Measurements from ENCODE around the gene ASTN2. TPM values are rescaled to one million over a fixed set of nuclear protein-coding genes. Genes with fewer than 3 reads are reported as not detected.

ASTN2 gene
- polyA plus RNA-seq, 2 of the 4 experiments (the other 2 are of a cell fraction): 5.8 to 11.6 TPM

- TF ChIP-seq PBX3 (IDR thresholded peaks at IDR 0.05): no peak
- TF ChIP-seq SMC3 (IDR thresholded peaks at IDR 0.05): no peak
Measured at GRCh38 chr9:116706310-116707290, 708.3 kb downstream of the ASTN2 start (continued).

GRCh38 chr9:116705531-116705930 lies 709.3 kb downstream of the ASTN2 start:
- POLR2A ChIA-PET: no interaction called here

GRCh38 chr9:116704470-116704869 lies 710.4 kb downstream of the ASTN2 start:
- Histone ChIP-seq H3K4me2 (no peak overlapping the region), H3K4me3 (no peak overlapping the region), H3K9me3 (no peaks in the 10 kb centered on the region), H3K27ac (no peak overlapping the region), H3K4me1 (peaks cover 9% of the 10 kb centered on the region; the same call in 1 of the 3 replicates)
- DNase-seq (ENCODE audit: low read depth in 1 of 2, low spot score in 1 of 2) (no peak), ATAC-seq (no peak), FAIRE-seq (no peak)
- POLR2A ChIA-PET: no interaction called here
- CTCF ChIA-PET: interaction anchor here (0.9 kb wide), 1 partner anchor 33 kb away, joined by 3 read pairs; no protein-coding TSS in a partner anchor
- TF ChIP-seq CTCF (IDR thresholded peaks at IDR 0.05): no peak
- no peak for TF ChIP-seq HDAC2 (IDR thresholded peaks at IDR 0.05)
- TF ChIP-seq FOSB (CRISPR knock-in tag; IDR thresholded peaks at IDR 0.05): no peak
- TF ChIP-seq NPAS2 (CRISPR knock-in tag; IDR thresholded peaks at IDR 0.05; ENCODE audit: borderline replicate concordance): no peak
- no peak for TF ChIP-seq CBX2 (IDR thresholded peaks at IDR 0.05; ENCODE audit: borderline replicate concordance, low read depth)
- TF ChIP-seq RFX5 (IDR thresholded peaks at IDR 0.05): no peak
- no peak for TF ChIP-seq TP53 (CRISPR knock-in tag; IDR thresholded peaks at IDR 0.05)
- TF ChIP-seq ZFP36 (IDR thresholded peaks at IDR 0.05; ENCODE audit: borderline replicate concordance, partially characterized antibody): no peak
- no peak for TF ChIP-seq ZC3H11A (IDR thresholded peaks at IDR 0.05)
- no peak for TF ChIP-seq RARB (CRISPR knock-in tag; IDR thresholded peaks at IDR 0.05)
- TF ChIP-seq TFCP2L1 (CRISPR knock-in tag; IDR thresholded peaks at IDR 0.05): no peak
- no peak for TF ChIP-seq RAD21 (conservative IDR thresholded peaks at IDR 0.05 in 1 of 2, IDR thresholded peaks at IDR 0.05 in 1 of 2)
- TF ChIP-seq RNF2 (IDR thresholded peaks at IDR 0.05; ENCODE audit: borderline replicate concordance, low read depth): no peak
- no peak for TF ChIP-seq EP300 (IDR thresholded peaks at IDR 0.05)
- no peak for TF ChIP-seq SMC3 (IDR thresholded peaks at IDR 0.05)
- TF ChIP-seq HOXB5 (CRISPR knock-in tag; IDR thresholded peaks at IDR 0.05): no peak
- TF ChIP-seq E2F6 (IDR thresholded peaks at IDR 0.05; ENCODE audit: borderline replicate concordance, low read depth): no peak

More at GRCh38 chr9:116705531-116705930, 709.3 kb downstream of the ASTN2 start:
- WGBS (ENCODE audit: missing lambda C conversion rate): 86% methylated on average over 1 of the region's 1 CpG
- FAIRE-seq (no peak), DNase-seq (ENCODE audit: low read depth in 1 of 2, low spot score in 1 of 2) (no peak), ATAC-seq (no peak)
- TF ChIP-seq HMGXB4 (CRISPR knock-in tag; IDR thresholded peaks at IDR 0.05; ENCODE audit: borderline replicate concordance) (no peak), HOXA7 (CRISPR knock-in tag; IDR thresholded peaks at IDR 0.05) (no peak), ZNF302 (CRISPR knock-in tag; IDR thresholded peaks at IDR 0.05) (no peak), ELK1 (IDR thresholded peaks at IDR 0.05; ENCODE audit: low read depth, low read length) (no peak), EHF (CRISPR knock-in tag; IDR thresholded peaks at IDR 0.05) (no peak), RAD21 (conservative IDR thresholded peaks at IDR 0.05 in 1 of 2, IDR thresholded peaks at IDR 0.05 in 1 of 2) (no peak), ZFP36 (IDR thresholded peaks at IDR 0.05; ENCODE audit: borderline replicate concordance, partially characterized antibody) (no peak), KDM5A (IDR thresholded peaks at IDR 0.05) (no peak), KDM1A (IDR thresholded peaks at IDR 0.05; ENCODE audit: low read depth) (no peak), MAX (IDR thresholded peaks at IDR 0.05) (no peak)
- CTCF ChIA-PET: no interaction called here
- Histone ChIP-seq H3K9me3 (no peaks in the 10 kb centered on the region), H3K27ac (no peak overlapping the region), H3K4me1 (peaks cover 9% of the 10 kb centered on the region; the same call in 1 of the 3 replicates), H3K4me2 (no peak overlapping the region), H3K4me3 (no peak overlapping the region)
